ENCODE results near the gene AGXT. TPM values are rescaled to one million over a fixed set of nuclear protein-coding genes. Genes with fewer than 3 reads are reported as not detected.
A peak's percentile ranks its signal among the peaks of the same experiment; 100 is the strongest.

AGXT gene
- polyA plus RNA-seq (ENCODE audit: insufficient read depth in 1 of 5, insufficient read length in 5 of 5, low replicate concordance in 1 of 5): under 1 TPM; 0.06 to 0.54 (median 0.18) TPM
- long read RNA-seq, donor 1: 0 reads
- long read RNA-seq, donor 2: 0 reads
- long read RNA-seq, donor 3: 0 reads
- long read RNA-seq, donor 4: 0 reads
- long read RNA-seq, donor 5, partial matches to known transcripts: 0 of 1 reads
- long read RNA-seq, donor 5, other reads (novel, unspliced or antisense): 0 of 1 reads
- long read RNA-seq, donor 6: 0 reads
- long read RNA-seq, donor 7: 0 reads
- long read RNA-seq, donor 8: 0 reads

GRCh38 chr2:240868286-240869108 lies at the start of gene AGXT:
AGXT (plus strand) TSS chr2:240868824; CDS start chr2:240868866, 42 bp downstream.
- peak in 1 of 2 donors; percentile 36 for DNase-seq

- DNase-seq: no peak
Observed at GRCh38 chr2:240819126-240819857, 49.3 kb upstream of the AGXT start.

- peak in 1 of 2 donors; percentile 24 for DNase-seq
Observed at GRCh38 chr2:240819858-240820606, 48.6 kb upstream of the AGXT start, which contains the start of gene KIF1A. KIF1A (minus strand) TSS chr2:240820219; CDS start chr2:240797752, 22,467 bp downstream.

- DNase-seq: no peak
Observed at GRCh38 chr2:240820607-240821428, 47.8 kb upstream of the AGXT start.

GRCh38 chr2:240821429-240821778 lies 47.2 kb upstream of the AGXT start:
- DNase-seq: no peak

- no peak for DNase-seq
Observed at GRCh38 chr2:240822280-240822847, 46.3 kb upstream of the AGXT start.

- no peak for DNase-seq
Observed at GRCh38 chr2:240823449-240824336, 44.9 kb upstream of the AGXT start.

- no peak for DNase-seq
Observed at GRCh38 chr2:240825476-240825875, 43.1 kb upstream of the AGXT start.

- DNase-seq: no peak
Observed at GRCh38 chr2:240831594-240832204, 36.9 kb upstream of the AGXT start.

- peak; percentile 61 to 65 for DNase-seq
Observed at GRCh38 chr2:240832205-240832727, 36.4 kb upstream of the AGXT start.

- DNase-seq: no peak
Observed at GRCh38 chr2:240832921-240833494, 35.6 kb upstream of the AGXT start.

GRCh38 chr2:240833724-240834285 lies 34.8 kb upstream of the AGXT start:
- DNase-seq: no peak

GRCh38 chr2:240834377-240834975 lies 34.1 kb upstream of the AGXT start:
- DNase-seq: no peak

GRCh38 chr2:240835528-240835927 lies 33.1 kb upstream of the AGXT start:
- DNase-seq: no peak

- DNase-seq: peak; percentile 74
Observed at GRCh38 chr2:240836781-240837467, 31.7 kb upstream of the AGXT start.

GRCh38 chr2:240837621-240838020 lies 31.0 kb upstream of the AGXT start:
- DNase-seq: no peak
